Panc1 (cell line): ENCODE measurements around the gene IL13RA1.

ENCODE experiments used
- POLR2AphosphoS5 ChIP-seq: IDR thresholded peaks from 2 replicates; pipeline ENCODE4 v1.6.1; 2012; ENCODE audit warnings: mild to moderate bottlenecking, low read depth, low read length, moderate library complexity
- SIN3A ChIP-seq: IDR thresholded peaks from 2 replicates; pipeline ENCODE4 v1.6.1; 2012; ENCODE audit warnings: low read depth, mild to moderate bottlenecking, low read length, moderate library complexity, borderline replicate concordance; ENCODE audit not compliant: insufficient read depth
- TCF7L2 ChIP-seq: IDR thresholded peaks from 2 replicates; pipeline ENCODE4 v1.6.1; 2011; ENCODE audit warnings: mild to moderate bottlenecking, low read depth, low read length, inconsistent platforms
- TF ChIP-seq, protein P1 (sequence below): fragments of 450-650 bp; IDR thresholded peaks from 2 replicates; pipeline ENCODE4 v1.5.1; 2017; ENCODE audit warnings: mild to moderate bottlenecking
- TF ChIP-seq, protein P2 (sequence below), 2 experiments: IDR thresholded peaks; 2 replicates each; pipeline ENCODE4 v1.6.1; 2011 to 2012; ENCODE audit warnings: low read depth in 2 of 2, control low read depth in 1 of 2, low read length in 1 of 2, mild to moderate bottlenecking in 1 of 2, moderate library complexity in 1 of 2; ENCODE audit not compliant: insufficient read depth in 1 of 2

DNA sequence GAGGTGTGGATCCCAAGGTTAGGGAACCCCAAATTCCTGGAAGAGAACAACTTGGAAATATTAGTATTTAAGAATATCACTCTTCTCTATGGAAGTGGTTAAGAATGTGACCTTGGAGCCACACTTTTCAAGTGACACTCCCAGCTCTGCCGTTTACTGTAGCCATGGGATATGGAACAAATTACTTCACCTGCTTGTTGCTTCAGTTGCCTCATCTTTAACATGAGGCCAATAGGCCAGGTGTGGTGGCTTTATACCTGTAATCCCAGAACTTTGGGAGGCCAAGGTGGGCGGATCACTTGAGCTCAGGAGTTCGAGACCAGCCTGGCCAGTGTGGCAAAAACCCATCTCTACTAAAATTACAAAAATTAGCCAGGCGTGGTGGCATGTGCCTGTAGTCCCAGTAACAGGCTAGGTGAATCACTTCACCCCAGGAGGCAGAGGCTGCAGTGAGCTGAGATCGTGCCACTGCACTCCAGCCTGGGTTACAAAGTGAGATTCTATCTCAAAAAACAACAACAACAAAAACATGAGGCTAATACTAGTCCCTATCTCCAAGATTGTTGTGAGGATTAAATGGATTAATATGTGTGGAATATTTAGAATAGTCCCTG lies 13.0 kb downstream of the IL13RA1 start:
- TF ChIP-seq, protein P1, sequence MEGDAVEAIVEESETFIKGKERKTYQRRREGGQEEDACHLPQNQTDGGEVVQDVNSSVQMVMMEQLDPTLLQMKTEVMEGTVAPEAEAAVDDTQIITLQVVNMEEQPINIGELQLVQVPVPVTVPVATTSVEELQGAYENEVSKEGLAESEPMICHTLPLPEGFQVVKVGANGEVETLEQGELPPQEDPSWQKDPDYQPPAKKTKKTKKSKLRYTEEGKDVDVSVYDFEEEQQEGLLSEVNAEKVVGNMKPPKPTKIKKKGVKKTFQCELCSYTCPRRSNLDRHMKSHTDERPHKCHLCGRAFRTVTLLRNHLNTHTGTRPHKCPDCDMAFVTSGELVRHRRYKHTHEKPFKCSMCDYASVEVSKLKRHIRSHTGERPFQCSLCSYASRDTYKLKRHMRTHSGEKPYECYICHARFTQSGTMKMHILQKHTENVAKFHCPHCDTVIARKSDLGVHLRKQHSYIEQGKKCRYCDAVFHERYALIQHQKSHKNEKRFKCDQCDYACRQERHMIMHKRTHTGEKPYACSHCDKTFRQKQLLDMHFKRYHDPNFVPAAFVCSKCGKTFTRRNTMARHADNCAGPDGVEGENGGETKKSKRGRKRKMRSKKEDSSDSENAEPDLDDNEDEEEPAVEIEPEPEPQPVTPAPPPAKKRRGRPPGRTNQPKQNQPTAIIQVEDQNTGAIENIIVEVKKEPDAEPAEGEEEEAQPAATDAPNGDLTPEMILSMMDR: no peak
- TF ChIP-seq, protein P2, sequence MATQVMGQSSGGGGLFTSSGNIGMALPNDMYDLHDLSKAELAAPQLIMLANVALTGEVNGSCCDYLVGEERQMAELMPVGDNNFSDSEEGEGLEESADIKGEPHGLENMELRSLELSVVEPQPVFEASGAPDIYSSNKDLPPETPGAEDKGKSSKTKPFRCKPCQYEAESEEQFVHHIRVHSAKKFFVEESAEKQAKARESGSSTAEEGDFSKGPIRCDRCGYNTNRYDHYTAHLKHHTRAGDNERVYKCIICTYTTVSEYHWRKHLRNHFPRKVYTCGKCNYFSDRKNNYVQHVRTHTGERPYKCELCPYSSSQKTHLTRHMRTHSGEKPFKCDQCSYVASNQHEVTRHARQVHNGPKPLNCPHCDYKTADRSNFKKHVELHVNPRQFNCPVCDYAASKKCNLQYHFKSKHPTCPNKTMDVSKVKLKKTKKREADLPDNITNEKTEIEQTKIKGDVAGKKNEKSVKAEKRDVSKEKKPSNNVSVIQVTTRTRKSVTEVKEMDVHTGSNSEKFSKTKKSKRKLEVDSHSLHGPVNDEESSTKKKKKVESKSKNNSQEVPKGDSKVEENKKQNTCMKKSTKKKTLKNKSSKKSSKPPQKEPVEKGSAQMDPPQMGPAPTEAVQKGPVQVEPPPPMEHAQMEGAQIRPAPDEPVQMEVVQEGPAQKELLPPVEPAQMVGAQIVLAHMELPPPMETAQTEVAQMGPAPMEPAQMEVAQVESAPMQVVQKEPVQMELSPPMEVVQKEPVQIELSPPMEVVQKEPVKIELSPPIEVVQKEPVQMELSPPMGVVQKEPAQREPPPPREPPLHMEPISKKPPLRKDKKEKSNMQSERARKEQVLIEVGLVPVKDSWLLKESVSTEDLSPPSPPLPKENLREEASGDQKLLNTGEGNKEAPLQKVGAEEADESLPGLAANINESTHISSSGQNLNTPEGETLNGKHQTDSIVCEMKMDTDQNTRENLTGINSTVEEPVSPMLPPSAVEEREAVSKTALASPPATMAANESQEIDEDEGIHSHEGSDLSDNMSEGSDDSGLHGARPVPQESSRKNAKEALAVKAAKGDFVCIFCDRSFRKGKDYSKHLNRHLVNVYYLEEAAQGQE (IDR thresholded peaks at IDR 0.05; ENCODE audit: insufficient read depth in 1 of 2, low read depth in 2 of 2, low read length in 1 of 2): no peak
- TF ChIP-seq TCF7L2: no peak
- no peak for TF ChIP-seq POLR2AphosphoS5
- TF ChIP-seq SIN3A: no peak
